NCI-H69 (cell line): Measurements from ENCODE around the gene SDK2.

Source experiments
- DNase-seq: peaks from one replicate; lab custom pipeline; 2025; lab: John Stamatoyannopoulos, UW

SDK2 gene

DNA sequence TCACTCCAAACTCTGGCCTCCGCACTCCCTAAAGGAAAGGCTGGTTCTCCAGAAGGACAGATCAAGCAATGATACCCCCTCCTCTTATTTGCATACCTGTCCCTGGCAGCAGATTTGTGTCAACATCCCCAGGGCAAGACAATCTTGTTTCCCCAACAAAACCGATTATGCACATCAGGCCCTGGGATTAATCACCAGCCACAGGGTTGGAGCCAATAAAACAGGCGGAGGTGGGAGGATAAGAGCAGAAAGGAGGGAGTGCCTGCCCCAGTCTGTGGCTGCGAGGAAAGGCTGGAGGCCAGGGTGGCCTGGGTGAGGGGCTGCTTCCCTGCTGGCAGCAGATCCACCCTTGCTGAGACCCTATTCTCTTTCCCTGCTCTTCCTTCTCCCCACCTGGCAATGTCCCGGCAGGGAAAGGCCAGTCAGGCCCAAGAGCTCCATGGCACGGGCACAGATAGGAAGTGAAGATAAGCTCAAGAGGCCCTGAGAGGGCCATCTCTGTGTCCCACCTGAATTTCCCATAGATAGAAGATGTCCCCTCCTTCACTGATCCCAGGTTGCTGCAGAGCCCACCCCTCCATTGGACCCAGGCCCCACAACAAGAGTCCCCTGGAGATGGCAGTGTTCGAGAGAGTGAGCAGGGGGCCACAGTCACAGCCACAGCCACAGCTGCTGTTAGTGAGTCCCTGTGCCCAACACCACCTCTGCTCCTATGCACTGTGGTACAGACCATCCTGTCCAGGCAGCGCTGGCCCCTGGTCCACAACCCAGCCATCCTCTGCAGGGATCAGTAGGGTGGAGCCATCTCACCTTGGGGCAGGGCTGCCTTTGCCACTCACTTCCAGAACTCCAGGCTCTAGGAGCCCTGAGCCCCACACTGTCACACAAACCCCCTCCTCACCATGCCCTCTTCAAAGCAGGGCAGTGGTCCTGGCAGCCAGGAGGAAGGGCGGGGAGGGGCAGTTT is 137.5 kb downstream of the SDK2 start:
- DNase-seq = peak; percentile 85

DNA sequence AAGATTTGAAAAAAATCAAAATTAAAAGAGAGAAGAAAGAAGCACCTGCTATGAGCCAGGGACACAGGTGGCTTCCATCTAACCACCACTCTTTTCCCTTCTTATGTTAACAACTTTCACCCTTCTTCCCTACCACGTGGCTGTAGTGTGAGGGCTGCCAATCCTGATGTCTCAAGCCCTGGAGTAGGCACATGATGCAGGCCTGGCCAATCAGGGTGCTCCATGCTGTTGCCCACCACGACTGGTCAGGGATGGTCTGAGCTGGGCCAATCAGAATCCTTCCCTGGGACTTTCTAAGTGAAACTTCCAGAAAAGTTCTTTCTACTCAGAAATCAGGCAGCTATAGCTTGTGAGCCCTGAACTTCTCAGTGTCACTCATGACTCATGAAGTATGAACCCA is 140.7 kb downstream of the SDK2 start:
- no peak for DNase-seq

DNA sequence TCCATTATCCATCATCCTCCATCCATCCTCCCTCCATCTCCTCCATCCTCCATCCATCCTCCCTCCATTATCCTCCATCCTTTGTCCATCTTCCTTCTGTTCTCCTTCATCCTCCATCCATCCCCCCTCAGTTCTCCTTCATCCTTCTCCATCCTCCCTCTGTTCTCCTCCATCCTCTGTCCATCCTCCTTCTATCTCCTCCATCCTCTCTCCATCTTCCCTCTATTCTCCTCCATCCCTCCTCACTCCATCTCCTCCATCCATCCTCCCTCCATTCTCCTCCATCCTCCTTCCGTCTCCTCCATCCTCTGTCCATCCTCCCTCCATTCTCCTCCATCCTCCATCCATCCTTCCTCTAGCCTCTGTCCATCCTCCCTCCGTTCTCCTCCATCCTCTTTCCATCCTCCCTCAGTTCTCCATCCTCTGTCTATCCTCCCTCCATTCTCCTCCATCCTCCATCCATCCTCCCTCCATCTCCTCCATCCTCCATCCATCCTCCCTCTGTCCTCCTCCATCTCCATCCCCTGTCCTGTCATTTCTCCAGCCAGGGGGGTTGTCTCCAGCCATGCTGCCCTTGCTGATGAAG is 143.7 kb downstream of the SDK2 start:
- DNase-seq = no peak

DNA sequence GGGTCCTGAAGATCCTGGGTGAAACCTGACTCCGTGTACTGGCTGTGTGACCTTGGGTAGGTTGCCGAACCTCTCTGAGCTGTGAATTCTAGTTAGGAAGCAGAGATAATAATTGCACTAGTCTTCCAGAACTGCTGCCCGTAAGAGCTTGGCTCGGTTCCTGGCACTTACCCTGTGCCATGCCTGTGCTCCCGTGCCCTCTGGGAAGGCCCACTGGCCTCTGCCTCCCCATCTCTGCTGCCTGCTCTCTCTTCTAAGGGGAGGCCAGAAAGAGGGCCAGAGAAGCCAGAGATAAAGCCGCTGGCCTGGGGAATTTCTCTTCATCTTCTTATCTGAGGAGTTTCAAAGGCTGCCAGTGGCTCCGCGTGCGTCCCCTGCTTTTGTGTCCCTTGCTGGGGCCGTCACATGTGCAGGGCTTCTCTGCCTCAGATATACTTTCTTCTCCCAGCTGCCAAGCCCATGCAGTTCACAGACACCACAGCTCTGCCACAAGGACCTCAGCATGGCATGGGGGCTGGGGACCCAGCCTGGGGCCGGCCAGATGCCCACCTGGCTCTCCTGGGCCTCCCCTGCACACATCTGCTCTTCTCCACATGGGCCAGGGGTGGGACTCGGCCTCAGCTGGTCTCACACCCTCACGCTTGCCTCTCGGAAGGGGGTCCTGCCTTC is 145.2 kb downstream of the SDK2 start:
- DNase-seq = no peak

DNA sequence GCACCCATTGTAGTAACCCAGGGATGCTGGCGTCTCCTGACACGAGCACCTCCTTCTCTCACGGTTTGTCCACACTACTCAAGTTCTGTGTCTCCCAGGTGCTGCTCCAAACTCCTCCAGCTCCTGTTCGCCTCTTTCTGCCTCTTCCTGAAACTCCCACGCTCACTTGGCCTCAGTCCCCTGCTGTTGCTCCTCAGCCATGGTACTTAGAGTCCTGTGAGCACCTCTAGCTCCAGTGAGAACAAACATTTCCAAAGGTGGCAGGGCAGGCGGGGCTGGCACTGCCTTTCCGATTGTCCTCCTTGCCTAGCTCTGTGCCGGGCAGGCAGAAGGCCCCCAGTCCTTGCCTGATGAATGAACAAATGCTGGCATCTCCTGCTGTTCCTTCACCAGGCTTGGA is 146.1 kb downstream of the SDK2 start:
- DNase-seq = no peak

DNA sequence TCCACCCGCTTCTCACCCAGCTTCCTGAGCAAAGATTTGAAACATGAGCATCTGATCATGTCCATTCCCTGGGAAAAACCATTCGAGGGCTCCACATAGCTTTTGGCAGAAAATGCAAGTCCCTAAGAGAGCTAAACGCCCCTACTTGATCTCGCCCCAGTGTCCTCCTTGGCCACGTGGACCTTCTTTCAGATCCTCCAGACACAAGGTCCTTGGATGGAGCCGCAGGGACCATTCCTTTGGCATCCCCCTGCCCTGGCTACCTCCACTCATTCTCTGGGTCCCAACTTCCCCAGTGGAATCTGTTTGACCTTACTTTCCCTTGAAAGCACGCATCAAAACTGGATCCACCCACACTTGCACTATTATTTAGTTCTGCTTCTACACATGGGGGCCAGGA is 146.5 kb downstream of the SDK2 start:
- no peak for DNase-seq

DNA sequence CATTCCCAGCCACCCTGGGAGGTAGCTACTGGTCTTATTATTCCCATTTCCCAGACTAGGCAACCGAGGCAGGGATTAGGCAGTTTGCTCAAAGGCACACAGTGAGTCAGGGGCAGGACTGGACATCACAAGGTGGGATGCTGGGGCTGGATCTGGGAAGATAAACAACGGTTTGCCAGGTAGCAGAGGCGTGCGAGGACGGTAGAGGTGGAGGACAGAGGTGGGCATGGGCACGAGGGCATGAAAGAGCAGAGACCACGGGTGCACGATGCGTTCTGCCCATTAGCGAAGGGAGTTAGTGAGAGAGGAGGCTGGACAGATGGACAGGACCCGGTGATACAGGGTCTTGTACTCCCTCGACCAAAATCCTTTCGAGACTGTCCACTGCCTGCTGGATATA is 148.0 kb downstream of the SDK2 start:
- DNase-seq = no peak

DNA sequence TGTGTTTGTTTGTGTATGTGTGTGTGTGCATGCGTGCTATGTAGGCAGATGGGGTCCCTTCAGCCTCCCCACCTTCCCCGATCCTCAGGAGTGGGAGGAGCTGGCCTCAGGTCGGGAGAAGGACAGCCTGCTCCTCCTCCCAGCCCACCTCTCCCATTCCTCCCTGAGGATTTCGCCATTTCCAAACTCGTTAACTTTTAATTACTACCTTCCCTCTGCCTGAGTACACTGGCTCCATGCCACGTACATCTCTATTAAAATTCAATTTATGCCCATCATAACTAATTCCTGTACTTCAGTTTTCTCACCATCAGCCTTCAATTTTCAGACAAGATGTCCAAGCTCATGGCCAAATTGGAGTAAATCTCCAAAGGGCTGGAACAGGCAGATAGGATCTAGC is 148.6 kb downstream of the SDK2 start:
- DNase-seq = peak; percentile 86

DNA sequence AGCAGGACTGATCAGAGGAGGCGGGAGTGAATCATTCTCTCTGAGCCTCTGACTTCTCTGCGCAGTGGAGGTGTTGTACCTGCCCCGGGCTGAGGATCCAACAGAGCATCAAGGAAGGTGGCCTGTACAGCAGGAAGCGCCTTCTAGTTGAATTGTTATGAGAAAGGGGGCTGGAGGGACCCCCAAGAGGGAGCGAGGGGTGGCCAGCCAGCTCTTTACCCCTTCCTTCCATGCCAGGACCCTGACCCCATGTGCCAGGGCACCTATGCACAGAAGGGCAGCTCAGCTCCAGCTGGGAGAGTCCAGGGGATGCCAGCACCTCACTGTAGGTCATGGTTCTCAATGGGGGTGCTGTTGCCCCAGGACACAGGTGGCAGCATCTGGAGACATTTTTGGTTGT is 149.3 kb downstream of the SDK2 start:
- no peak for DNase-seq

DNA sequence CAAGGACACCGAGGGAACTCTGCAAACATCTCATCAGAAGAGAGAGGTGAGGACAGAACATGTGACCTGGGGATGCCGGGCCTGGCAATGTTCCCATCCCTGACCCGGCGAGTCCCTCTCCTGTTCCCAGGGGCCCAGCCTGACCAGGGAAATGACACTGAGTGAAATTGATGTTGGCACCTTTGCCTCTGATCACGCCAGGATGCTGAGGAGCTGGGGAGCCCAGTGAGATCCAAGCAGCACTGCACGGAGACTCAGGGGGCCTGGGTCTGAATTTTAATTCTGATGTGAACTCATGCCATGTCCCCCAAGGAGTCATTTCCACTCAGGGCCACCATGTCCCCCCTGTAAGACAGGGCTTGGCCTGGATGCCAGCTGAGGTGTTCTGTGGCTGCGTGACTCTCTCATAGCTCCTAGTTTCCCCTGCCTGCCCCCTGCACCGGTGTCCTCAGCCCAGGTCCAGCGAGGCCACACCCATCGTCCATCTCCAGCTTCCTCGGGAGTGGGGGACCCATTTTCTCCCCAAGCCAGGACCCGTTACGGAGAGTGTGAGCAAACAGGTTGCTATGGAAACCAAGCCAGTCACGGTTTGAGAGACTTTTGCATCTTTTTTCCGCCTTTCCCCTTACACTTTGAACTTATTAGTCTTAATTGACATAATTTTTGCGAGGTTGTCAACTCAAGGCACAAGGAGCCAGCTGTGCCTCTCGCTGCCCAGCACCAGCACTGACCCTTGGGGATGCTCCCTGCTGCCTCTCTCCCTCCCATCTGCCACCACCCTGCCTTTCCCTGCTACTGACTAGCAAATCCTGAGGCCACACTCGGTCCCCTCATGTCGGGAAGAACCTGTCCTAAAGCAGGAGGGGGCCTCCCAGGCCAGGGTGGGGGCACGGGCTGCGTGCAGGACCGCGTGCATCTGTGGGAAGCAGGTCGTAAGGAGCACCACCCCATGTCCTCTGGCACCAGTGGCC is 150.0 kb downstream of the SDK2 start:
- no peak for DNase-seq

DNA sequence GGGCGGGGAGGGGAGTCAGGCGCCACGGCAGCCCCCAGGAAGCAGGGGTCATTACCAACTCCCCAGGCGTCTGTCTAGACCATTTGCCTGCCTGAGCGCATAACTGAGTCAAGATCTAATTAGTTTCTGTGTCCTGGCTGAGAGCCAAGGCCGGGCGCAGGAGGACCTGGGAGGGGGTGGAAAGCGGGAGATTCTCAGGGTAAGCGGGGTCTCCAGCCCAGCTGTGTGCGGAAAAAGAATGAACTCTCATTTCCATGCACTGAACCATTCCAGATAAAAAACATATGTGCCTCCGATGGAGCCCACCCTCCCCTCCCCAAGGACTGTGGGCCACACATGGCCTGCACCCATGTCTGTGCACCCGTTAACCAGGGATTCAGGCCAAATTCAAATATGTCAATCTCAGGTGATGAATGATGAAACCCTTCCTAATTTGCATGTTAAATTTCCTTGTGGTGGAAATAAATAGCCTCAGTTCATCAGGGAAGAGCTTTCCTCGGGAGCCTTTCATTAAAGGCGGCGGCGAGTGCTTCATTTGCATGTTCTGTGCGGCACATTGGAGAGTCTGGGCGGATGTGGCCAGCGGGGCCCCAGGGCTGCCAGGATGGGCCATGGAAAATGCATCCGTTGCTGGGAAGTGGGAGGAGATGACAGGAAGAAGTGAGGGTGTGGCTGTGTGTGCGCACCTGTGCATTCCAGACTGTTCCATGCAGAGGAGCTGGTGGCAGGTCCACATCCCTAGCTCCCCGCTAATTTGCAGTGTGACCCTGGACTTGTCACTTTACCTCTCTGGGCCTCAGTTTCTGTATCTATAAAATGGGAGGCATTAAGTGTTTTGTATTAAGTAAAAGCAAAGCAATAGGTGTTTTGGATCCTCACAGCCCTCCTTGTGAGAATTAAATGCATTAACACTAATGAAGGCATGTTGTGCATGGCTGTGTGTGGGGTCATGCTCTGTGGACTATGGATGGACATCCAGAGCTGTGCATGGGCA is 151.1 kb downstream of the SDK2 start:
- peak; percentile 97 for DNase-seq

DNA sequence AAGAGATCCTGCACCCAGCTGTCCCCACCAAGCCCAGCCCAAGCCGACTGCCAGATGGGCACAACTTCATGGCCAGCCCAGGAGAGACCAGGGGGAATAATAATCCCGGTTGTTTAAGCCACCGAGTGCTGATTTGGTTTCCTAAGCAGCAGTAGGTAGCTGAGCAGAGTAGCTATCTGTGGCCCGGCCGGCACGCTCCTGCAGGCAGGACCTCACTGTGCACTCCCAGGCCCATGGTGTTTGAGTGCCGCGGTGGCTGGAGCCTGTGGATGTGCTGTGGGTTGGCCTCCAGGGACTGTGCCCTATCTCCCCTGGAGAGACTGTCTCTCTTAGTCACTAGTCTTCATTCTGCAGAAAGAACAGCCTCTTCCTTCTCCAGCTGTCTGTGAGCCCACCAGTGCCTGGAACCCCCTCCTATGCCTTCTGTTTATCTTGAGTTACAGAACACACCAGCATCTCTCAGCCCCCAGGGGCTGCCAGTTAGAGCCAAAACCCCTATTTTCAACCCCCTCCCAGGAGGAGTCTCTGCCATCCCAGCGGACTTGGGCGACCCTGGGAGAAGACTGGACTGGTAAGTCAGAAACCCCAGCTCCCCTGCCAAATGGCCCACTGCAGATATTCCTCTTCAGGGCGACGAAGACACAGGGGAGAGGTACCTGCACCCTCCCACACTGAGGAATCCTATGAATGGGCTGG is 152.0 kb downstream of the SDK2 start:
- no peak for DNase-seq

DNA sequence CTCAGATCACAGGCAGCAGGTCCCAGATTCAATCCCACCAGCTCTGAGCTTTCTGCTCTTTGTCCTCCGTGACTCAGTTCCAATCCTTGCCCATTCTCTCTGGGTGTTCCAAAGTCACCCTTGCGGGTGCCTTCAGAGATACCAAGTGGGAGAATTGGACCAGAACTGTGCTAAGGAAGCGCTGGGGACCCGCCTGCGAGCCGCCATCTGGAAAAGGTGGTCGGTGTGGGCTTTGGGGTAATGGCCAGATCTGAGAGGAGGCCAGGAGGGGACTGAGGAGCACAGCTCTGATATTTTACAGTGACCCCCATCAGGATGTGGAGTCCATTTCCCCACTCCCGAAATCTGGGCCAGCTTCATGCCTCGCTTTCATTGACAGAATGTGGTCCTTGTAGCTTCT is 152.6 kb downstream of the SDK2 start:
- no peak for DNase-seq

DNA sequence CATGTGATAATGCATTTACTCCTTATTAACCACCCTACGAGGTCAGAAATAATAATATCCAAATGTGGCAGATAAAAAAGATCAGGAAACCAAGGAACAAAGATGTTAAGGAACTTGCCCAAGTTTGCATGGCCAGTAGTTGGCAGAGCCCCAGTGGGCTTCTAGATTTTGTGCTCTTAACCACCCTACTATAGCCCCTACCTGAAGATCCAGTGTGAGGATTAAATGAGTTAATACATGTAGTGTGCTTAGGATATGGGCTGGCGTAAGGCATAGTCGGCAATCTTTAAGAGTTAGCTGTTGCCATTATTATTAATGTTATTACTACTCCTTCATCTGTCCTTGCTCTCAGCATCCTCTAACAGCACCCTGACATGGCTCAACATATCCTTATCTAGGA is 153.4 kb downstream of the SDK2 start:
- DNase-seq = no peak

DNA sequence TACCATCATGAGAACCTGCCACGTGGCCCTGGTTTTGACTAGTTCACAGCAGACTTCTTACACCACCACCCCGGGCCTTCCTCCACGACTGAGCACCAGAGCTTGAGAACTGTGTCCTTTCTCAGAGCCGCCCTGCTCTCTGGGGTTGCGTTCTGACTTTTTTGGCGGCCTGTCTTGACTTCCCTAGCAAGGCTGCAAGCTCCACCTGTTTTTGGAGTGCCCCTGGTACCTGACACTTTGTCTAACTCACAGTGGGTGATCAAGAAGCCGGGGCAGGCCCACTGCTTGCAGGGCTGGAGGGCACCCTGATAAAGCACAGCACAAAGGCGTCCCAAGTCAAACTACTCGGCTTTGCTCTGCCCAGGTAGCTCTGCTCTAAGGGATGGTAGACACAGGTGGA is 154.3 kb downstream of the SDK2 start:
- DNase-seq = no peak

DNA sequence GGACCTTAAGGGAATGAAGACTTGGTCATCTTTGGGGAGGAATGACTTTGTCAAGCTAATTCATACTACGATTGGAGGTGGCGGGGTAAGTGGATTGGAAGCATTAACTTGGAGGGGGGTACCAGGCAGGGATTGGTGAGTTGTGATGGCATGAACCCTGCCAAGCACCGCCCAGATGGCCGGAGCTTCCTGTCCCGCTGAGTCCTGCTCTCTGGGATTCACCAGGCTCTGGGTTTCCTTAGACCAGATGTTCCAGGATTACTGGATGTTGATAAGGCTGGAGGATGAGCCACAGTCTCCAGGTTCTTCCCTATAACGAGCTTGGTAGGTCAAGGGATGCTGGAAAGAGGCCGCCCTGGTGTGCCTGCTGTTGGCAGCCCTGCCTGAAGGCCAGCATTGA is 154.9 kb downstream of the SDK2 start:
- peak; percentile 24 for DNase-seq

DNA sequence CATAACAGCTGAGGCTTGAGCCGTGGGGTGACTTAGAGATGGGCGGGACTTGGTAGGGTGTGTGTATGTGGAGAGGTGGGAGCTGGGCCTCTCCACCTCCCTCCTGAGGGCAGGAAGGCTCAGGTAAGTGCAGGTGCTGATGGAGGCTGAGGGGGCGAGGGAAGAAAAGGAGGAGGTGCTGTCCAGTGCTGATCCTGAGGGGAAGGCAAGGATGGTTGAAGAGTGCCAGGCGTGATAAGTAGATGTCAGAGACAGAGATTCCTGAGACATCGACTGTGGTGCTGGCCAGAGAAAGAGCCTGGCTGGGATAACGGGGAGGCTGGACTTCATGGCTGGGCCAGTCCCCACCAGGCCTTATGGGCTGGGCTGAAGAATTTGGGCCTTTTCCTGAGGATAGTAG is 159.1 kb downstream of the SDK2 start:
- DNase-seq = no peak

DNA sequence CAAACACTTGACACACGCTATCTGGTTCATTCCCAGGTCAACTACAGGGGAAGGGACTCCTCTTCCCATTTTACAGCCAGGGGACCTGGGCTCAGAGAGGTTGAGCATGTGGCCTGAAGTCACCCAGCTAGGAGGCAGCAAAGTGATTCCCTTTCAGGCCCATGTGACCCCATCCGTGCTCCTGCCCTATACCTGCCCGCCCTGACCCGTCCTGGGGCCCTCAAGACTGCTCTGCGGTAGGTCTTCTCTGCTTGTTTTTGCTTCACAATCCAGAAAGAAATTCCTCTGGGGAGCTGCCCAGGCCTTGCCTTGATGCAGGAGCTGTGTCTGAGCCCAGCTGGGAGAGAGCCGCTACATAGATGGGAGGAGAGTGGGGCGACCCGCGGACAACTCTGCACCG is 161.4 kb downstream of the SDK2 start:
- DNase-seq = no peak

DNA sequence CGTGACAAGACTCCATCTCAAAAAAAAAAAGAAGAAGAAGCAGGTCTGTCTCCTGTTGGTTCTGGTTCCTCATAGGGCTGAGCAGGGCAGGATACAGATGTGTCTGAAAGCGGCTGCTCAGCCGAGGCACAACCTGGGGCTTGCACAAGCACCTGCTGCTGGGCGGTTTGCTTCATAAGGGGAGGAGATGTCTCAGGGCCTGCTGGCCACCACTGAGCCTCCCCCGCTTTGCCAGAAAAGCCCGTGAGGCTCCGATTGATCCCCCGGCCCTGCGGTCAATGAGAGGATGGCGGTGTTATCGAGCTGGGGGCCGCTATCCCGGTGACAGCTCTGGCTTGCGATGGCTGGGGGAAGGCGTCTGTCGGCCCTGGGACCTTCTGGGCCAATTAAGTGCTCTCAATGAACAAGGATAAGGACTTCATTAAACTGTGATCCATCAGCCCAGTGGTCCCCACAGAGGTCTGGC is 162.0 kb downstream of the SDK2 start:
- DNase-seq = no peak

DNA sequence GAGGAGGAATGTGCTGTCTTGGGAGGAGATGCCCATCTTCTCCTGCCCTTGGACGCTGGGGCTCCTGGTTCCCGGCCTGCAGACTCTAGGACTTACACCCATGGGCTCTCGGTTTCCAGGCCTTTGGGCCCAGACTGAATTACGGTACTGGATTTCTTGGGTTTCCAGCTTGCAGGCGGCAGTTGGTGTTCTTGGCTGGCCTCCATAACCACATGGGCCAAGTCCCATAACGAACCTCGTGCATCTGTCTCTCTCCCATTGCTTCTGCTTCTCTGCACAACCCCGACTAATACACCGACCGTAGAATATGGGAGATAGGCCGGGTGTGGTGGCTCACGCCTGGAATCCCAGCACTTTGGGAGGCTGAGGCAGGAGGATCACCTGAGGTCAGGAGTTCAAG is 162.6 kb downstream of the SDK2 start:
- no peak for DNase-seq
